Keratinocyte (primary cell): Measurements from ENCODE around the gene SCCPDH. TPM values are rescaled to one million over a fixed set of nuclear protein-coding genes. Genes with fewer than 3 reads are reported as not detected.

ENCODE experiments used
- DNase-seq: peaks from one replicate; pipeline ENCODE4 v3.0.0-alpha.2; 2011; ENCODE audit warnings: low read depth, missing footprints, low spot score
- FAIRE-seq: peaks from 2 replicates; lab custom pipeline; 2011; peaks lifted over from hg19 to GRCh38; lab: Jason Lieb, UNC
- H2AFZ ChIP-seq: 2 replicates; pipeline ENCODE4 v1.6.0; 2012; ENCODE audit warnings: low read length, control low read depth, inconsistent platforms; ENCODE audit not compliant: control insufficient read depth
- H3K27ac ChIP-seq: 2 replicates; pipeline ENCODE4 v1.5.1; 2011; ENCODE audit warnings: low read length; ENCODE audit not compliant: control insufficient read depth, insufficient read depth
- H3K27me3 ChIP-seq: 3 replicates; pipeline ENCODE4 v1.6.0; 2011; ENCODE audit warnings: low read length; ENCODE audit not compliant: control insufficient read depth, insufficient read depth; ENCODE audit errors: extremely low read depth
- H3K36me3 ChIP-seq, 2 experiments: 2 replicates in 1 of 2; 3 replicates in 1 of 2; pipeline ENCODE4 v1.5.1; 2011; ENCODE audit warnings: low read length in 2 of 2, mild to moderate bottlenecking in 1 of 2; ENCODE audit not compliant: control insufficient read depth in 2 of 2, insufficient read depth in 2 of 2; ENCODE audit errors: extremely low read depth in 1 of 2
- H3K4me1 ChIP-seq: 3 replicates; pipeline ENCODE4 v1.5.1; 2011; ENCODE audit warnings: low read length; ENCODE audit not compliant: control insufficient read depth, insufficient read depth; ENCODE audit errors: extremely low read depth
- H3K4me2 ChIP-seq: 3 replicates; pipeline ENCODE4 v1.6.0; 2011; ENCODE audit warnings: low read depth, low read length; ENCODE audit not compliant: control insufficient read depth, insufficient read depth; ENCODE audit errors: extremely low read depth
- H3K4me3 ChIP-seq, 3 experiments: fragments of 200-600 bp in 1 of 3; sonication (generic) in 1 of 3; 2 replicates in 2 of 3; 3 replicates in 1 of 3; pipeline ENCODE4 v1.5.1; 2011 to 2016; ENCODE audit warnings: low read length in 3 of 3, mild to moderate bottlenecking in 3 of 3, control low read depth in 2 of 3, inconsistent platforms in 1 of 3, low read depth in 1 of 3, mixed read lengths in 1 of 3, mixed run types in 1 of 3, moderate library complexity in 1 of 3; ENCODE audit not compliant: control insufficient read depth in 2 of 3, insufficient read depth in 2 of 3; ENCODE audit errors: extremely low read depth in 1 of 3
- H3K79me2 ChIP-seq: 2 replicates; pipeline ENCODE4 v1.6.0; 2012; ENCODE audit warnings: low read length; ENCODE audit not compliant: control insufficient read depth, insufficient read depth
- H3K9ac ChIP-seq: 3 replicates; pipeline ENCODE4 v1.6.0; 2011; ENCODE audit warnings: low read length; ENCODE audit not compliant: control insufficient read depth, insufficient read depth; ENCODE audit errors: extremely low read depth
- H3K9me1 ChIP-seq: 3 replicates; pipeline ENCODE4 v1.6.0; 2011; ENCODE audit warnings: low read length; ENCODE audit not compliant: control insufficient read depth, insufficient read depth; ENCODE audit errors: extremely low read depth
- H3K9me3 ChIP-seq: 2 replicates; pipeline ENCODE4 v1.5.1; 2012; ENCODE audit warnings: low read depth, low read length; ENCODE audit not compliant: control insufficient read depth
- H4K20me1 ChIP-seq: 3 replicates; pipeline ENCODE4 v1.6.0; 2011; ENCODE audit warnings: low read length; ENCODE audit not compliant: control insufficient read depth, insufficient read depth; ENCODE audit errors: extremely low read depth
- CTCF ChIP-seq, 3 experiments: IDR thresholded peaks in 1 of 3; conservative IDR thresholded peaks in 1 of 3; optimal IDR thresholded peaks in 1 of 3; 2 replicates in 2 of 3; 3 replicates in 1 of 3; pipeline versions ENCODE3 to v1.5.1; 2011; ENCODE audit warnings: low read length in 3 of 3, mild to moderate bottlenecking in 3 of 3, moderate library complexity in 2 of 3, control low read depth in 1 of 3, inconsistent platforms in 1 of 3; ENCODE audit not compliant: insufficient read depth in 2 of 3; ENCODE audit errors: extremely low read depth in 1 of 3
- EZH2 ChIP-seq: IDR thresholded peaks from one replicate; pipeline ENCODE4 v1.6.1; 2012; ENCODE audit warnings: inconsistent platforms, mild to moderate bottlenecking, low read length, moderate library complexity
- dilution Hi-C: fragments of 300-500 bp; cut with MboI; formaldehyde crosslinking; loops from one replicate; pipeline ENCODE4 v1.7.0; 2020; ENCODE audit warnings: low sequenced_read_pairs; ENCODE audit not compliant: extremely low pct_ligation_motif_present
- polyA plus RNA-seq, 5 experiments: library from polyadenylated mRNA; depleted of rRNA in 3 of 5; stranded (reverse) in 3 of 5; stranded (forward) in 1 of 5; unstranded in 1 of 5; fragments of >200 nt; gene quantifications; 1 replicate in 1 of 5; 2 replicates in 3 of 5; 3 replicates in 1 of 5; pipeline versions ENCODE4 v1.2.1 to v1.2.3, GENCODE V29; 2011 to 2012; ENCODE audit warnings: missing spikeins in 2 of 5, low read depth in 1 of 5, low replicate concordance in 1 of 5

The SCCPDH gene
- polyA plus RNA-seq, 1 donor (not counting 4 experiments of a cell fraction or from before 2014, with no cell fraction given), result 4.3 TPM

DNA sequence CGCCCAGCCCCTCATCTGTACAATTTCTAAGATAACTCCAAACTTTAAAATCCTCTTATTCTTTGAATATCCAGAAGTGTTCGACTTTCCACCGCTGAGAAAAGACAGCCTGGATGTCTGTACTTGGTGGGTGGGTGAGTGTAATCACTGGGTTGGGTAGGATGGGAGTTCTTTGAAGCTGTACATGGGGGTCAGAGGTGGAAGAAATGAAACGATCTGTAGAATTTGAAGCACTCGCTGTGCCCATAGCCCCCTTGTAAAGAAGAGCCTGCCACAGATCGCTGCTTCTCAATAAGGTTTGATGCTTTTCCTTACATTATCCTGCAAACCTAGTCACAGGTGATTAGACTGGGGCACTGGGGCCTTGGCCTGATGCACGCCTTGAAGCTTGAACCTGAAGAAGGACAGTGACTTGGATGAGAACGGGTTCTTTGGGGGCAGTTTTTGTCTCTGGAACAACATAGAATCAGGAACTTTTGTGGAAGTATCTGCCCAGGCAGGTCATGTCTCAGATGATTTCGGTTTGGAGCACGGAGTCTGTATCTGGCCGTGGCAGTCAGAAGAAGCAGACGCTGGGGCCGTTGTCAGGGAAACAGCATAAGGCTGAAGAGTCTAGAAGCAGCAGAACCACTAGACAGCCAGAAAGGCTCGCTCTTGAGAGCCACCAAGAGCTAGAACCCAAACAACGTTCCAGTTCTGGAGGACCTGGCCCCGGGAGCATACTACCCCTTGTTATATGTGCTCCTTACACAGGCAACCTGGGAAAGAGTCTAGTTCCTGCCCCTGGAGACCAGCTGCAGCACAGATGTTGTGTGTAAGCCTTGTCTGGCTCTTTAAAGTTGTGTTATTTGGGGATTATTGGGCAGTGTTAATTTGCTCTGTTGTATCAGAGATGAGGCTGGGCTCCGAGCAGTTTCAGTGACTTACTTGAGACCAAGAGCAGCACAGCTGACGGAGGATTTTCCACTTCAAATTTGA lies 45.1 kb upstream of the SCCPDH start:
- dilution Hi-C loops, result no loop called here
- DNase-seq (no peak), FAIRE-seq (no peak)
- Histone ChIP-seq H3K9ac (no peak overlapping the region), H2AFZ (no peak overlapping the region), H3K9me3 (no peaks in the 10 kb centered on the region), H3K4me2 (no peak overlapping the region), H3K27me3 (no peaks in the 10 kb centered on the region), H3K9me1 (no peaks in the 10 kb centered on the region), H4K20me1 (no peaks in the 10 kb centered on the region), H3K4me1 (no peaks in the 10 kb centered on the region), H3K36me3 (no peaks in the 10 kb centered on the region), H3K27ac (no peak overlapping the region), H3K79me2 (no peaks in the 10 kb centered on the region), H3K4me3 (no peak overlapping the region)
- TF ChIP-seq CTCF (optimal IDR thresholded peaks at IDR 0.05 in 1 of 3, IDR thresholded peaks at IDR 0.05 in 1 of 3, conservative IDR thresholded peaks at IDR 0.05 in 1 of 3; ENCODE audit: extremely low read depth in 1 of 3, insufficient read depth in 2 of 3, low read length in 3 of 3) (no peak), EZH2 (no peak)

DNA sequence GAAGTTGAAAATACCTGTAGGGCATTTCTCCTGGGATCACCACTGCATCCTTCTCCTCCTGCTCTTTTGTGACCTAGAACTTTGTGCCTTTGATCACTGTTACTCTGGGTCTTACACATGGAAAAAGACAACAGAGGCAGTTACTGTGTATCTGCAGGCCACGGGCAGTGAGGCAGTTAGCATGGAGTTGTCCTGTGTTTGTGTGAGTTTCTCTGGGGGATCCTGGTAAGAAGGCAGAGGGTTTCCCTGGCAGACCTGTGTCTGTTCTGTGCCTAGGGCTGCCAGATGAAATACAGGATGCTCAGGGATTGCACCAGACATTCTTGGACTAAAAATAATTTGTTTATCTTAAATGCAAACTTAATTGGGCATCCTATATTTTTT lies 44.4 kb upstream of the SCCPDH start:
- no peaks in the 10 kb centered on the region for H3K9me3 ChIP-seq
- dilution Hi-C loops, result no loop called here
- FAIRE-seq, result no peak

More for the DNA sequence above, 44.4 kb upstream of the SCCPDH start:
- Histone ChIP-seq H2AFZ (no peak overlapping the region), H3K9me1 (no peaks in the 10 kb centered on the region), H4K20me1 (no peaks in the 10 kb centered on the region), H3K27ac (no peak overlapping the region), H3K4me2 (no peak overlapping the region), H3K4me3 (no peak overlapping the region), H3K36me3 (no peaks in the 10 kb centered on the region), H3K4me1 (no peaks in the 10 kb centered on the region), H3K27me3 (no peaks in the 10 kb centered on the region), H3K79me2 (no peaks in the 10 kb centered on the region), H3K9ac (no peak overlapping the region)
- TF ChIP-seq CTCF (optimal IDR thresholded peaks at IDR 0.05 in 1 of 3, IDR thresholded peaks at IDR 0.05 in 1 of 3, conservative IDR thresholded peaks at IDR 0.05 in 1 of 3; ENCODE audit: extremely low read depth in 1 of 3, insufficient read depth in 2 of 3, low read length in 3 of 3) (no peak), EZH2 (no peak)
- no peak for DNase-seq
